ENCODE measurements around the gene HDAC4. TPM values are rescaled to one million over a fixed set of nuclear protein-coding genes. Genes with fewer than 3 reads are reported as not detected.

HDAC4 gene
- total and polyA plus RNA-seq, 8 donors = 1.7 to 98.8 (median 24.5) TPM

GRCh38 chr2:239277401-239278085 lies 123.3 kb downstream of the HDAC4 start:
- 90 to 97% (median 94%) methylated on average over 26 to 27 of the region's 27 CpGs for whole genome bisulfite sequencing, 5 donors
- Histone ChIP-seq H3K27ac (peak overlapping the region in 1 of 5 donors; percentile 84), H3K9me3 (no peaks in the 10 kb centered on the region), H3K36me3 (no peaks in the 10 kb centered on the region), H3K4me3 (no peak overlapping the region), H3K27me3 (no peaks in the 10 kb centered on the region), H3K4me1 (peaks cover 43 to 77% (median 62%) of the 10 kb centered on the region in 4 donors)
- TF ChIP-seq POLR2A (IDR thresholded peaks at IDR 0.05) (no peak), POLR2AphosphoS5 (IDR thresholded peaks at IDR 0.05) (no peak), EP300 (IDR thresholded peaks at IDR 0.05) (no peak)
- TF ChIP-seq, protein P1, sequence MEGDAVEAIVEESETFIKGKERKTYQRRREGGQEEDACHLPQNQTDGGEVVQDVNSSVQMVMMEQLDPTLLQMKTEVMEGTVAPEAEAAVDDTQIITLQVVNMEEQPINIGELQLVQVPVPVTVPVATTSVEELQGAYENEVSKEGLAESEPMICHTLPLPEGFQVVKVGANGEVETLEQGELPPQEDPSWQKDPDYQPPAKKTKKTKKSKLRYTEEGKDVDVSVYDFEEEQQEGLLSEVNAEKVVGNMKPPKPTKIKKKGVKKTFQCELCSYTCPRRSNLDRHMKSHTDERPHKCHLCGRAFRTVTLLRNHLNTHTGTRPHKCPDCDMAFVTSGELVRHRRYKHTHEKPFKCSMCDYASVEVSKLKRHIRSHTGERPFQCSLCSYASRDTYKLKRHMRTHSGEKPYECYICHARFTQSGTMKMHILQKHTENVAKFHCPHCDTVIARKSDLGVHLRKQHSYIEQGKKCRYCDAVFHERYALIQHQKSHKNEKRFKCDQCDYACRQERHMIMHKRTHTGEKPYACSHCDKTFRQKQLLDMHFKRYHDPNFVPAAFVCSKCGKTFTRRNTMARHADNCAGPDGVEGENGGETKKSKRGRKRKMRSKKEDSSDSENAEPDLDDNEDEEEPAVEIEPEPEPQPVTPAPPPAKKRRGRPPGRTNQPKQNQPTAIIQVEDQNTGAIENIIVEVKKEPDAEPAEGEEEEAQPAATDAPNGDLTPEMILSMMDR (IDR thresholded peaks at IDR 0.05) = no peak
- intact Hi-C loops (cut with DNase I; ENCODE audit: low total_unique reads) = no loop called here
- peak in 1 of 2 donors; percentile 22 for DNase-seq

DNA sequence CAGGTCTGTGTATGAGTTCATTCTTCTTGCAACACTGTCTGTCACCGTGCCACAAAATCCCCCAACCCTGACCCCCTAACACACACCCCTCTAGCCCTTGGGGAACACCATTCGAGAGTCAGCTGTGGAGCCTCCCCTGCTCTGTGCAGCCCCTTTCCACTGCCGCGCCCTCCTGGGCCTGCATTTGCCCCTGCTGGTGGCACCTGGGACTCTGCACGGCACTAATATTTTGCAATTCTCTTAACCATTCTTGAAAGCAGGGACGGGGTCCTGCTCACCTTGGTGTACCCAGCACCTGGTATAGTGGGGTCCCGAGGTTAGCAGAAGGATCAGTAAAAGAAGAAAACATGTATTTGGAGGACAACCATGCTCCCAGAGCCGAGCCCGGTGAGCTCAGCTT lies 124.0 kb downstream of the HDAC4 start:
- DNase-seq = peak in 1 of 2 donors; percentile 24
- 89 to 95% (median 92%) methylated on average over 7 to 9 of the region's 9 CpGs for WGBS, 5 donors
- H3K27me3 ChIP-seq = no peaks in the 10 kb centered on the region
- H3K4me3 ChIP-seq = no peak overlapping the region
- no peaks in the 10 kb centered on the region for H3K36me3 ChIP-seq
- intact Hi-C loops (cut with DNase I; ENCODE audit: low total_unique reads) = no loop called here
- peaks cover 43 to 84% (median 64%) of the 10 kb centered on the region in 4 donors for H3K4me1 ChIP-seq
- peak overlapping the region in 4 of 5 donors; percentile 77 to 85 (median 80) for H3K27ac ChIP-seq
- H3K9me3 ChIP-seq = no peaks in the 10 kb centered on the region
- TF ChIP-seq, protein P1 (IDR thresholded peaks at IDR 0.05) = no peak
- no peak for TF ChIP-seq POLR2A (IDR thresholded peaks at IDR 0.05)
- no peak for TF ChIP-seq POLR2AphosphoS5 (IDR thresholded peaks at IDR 0.05)
- TF ChIP-seq EP300 (IDR thresholded peaks at IDR 0.05) = no peak

GRCh38 chr2:239275847-239276831 lies 124.7 kb downstream of the HDAC4 start:
- Histone ChIP-seq H3K36me3 (no peaks in the 10 kb centered on the region), H3K4me3 (peak overlapping the region in 2 of 4 donors; percentile 2 to 17), H3K27ac (peak overlapping the region; percentile 38 to 85 (median 77)), H3K27me3 (no peaks in the 10 kb centered on the region), H3K9me3 (no peaks in the 10 kb centered on the region), H3K4me1 (peaks cover 43 to 89% (median 67%) of the 10 kb centered on the region in 4 donors)
- DNase-seq = peak; percentile 35 to 70
- 81 to 90% (median 83%) methylated on average over 27 to 31 of the region's 31 CpGs for WGBS, 5 donors
- TF ChIP-seq, protein P1 (IDR thresholded peaks at IDR 0.05) = no peak
- TF ChIP-seq POLR2AphosphoS5 (IDR thresholded peaks at IDR 0.05) = no peak
- intact Hi-C loops (cut with DNase I; ENCODE audit: low total_unique reads) = no loop called here

- TF ChIP-seq POLR2AphosphoS5 (IDR thresholded peaks at IDR 0.05) = peak in 2 of 3 donors; percentile 69 to 83
- no peak for TF ChIP-seq EP300 (IDR thresholded peaks at IDR 0.05)
- no peak for TF ChIP-seq POLR2A (IDR thresholded peaks at IDR 0.05)
- DNase-seq = peak; percentile 69 to 80
- H3K27ac ChIP-seq = peak overlapping the region; percentile 49 to 85 (median 77)
- H3K27me3 ChIP-seq = no peaks in the 10 kb centered on the region
- H3K4me3 ChIP-seq = peak overlapping the region in 3 of 4 donors; percentile 2 to 17 (median 17)
- intact Hi-C loops (cut with DNase I; ENCODE audit: low total_unique reads) = no loop called here
- 49 to 64% (median 59%) methylated on average over 33 to 34 of the region's 34 CpGs for WGBS, 5 donors
- H3K9me3 ChIP-seq = no peaks in the 10 kb centered on the region
- H3K4me1 ChIP-seq = peaks cover 43 to 90% (median 65%) of the 10 kb centered on the region in 4 donors
- no peaks in the 10 kb centered on the region for H3K36me3 ChIP-seq
Measured at GRCh38 chr2:239275044-239275685, 125.7 kb downstream of the HDAC4 start.

All from stomach (tissue), 9 donors.